ENCODE data around the gene SYDE2.

Gene SYDE2

DNA sequence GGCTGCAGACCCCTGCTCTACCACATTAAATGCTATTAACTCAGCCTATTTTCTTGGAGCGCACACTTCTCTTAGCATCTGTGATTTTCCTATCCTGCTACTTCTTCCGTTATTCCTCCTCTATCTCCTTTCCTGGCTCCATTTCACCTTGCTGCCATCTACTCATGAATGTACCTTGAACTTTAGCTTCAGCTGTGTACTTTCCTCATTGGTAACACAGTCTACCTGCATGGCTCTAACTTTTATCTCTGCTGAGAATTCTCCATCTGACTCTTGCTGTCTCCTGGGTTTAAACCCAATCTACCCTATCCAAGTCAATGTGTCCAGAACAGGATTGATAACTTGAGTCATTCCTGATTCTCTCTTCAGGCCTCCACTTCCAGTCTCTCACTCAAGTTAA is 84.9 kb downstream of the SYDE2 start:
- no peak for FAIRE-seq

DNA sequence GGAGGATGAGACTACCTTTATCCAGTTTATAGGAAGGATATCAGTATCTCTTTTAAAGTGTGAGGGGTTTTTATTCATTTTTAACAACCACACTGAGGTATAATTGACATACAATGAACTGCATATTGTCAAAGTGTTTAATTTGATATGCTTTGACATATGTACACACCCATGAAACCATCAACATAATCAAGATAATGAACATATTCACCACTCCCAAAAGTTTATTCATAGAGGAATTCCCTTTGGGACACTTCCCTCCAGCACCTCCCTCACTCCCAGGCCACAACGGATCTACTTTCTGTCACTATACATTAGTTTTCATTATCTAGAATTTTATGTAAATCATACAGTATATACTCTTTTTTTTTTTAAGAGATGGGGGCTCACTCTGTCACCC is 89.1 kb downstream of the SYDE2 start:
- FAIRE-seq, result no peak

DNA sequence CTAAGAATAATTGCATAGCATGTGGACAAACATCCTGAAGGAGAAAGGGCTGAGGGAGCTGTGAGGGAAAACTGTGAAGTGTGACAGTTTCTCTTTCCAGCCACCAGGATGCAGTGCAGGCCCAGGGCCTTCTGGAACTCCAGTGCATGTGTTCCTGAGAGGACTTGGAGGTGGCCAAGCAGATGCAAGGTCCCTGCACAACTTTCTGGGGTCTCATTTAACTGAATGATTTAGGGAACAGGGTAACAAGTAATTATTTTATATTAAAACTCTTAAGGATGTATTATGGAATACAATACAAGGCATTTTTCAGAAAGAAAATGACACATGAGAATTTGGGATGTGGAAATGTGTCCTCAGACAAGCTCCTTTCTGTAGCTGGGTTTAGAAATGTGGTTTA is 91.3 kb downstream of the SYDE2 start:
- peak; percentile 64 for FAIRE-seq

Data from islet of Langerhans (tissue), 1 donor.